B cell (primary cell): ENCODE data around the gene MAGI2.

Experiments
- CTCF ChIP-seq: fragments of 200-600 bp; IDR thresholded peaks from one replicate; pipeline ENCODE4 v1.8.0; 2022; ENCODE audit warnings: antibody characterized with exemption, mild to moderate bottlenecking
- EZH2 ChIP-seq: IDR thresholded peaks from 2 replicates; pipeline ENCODE4 v1.6.1; 2012; ENCODE audit warnings: borderline replicate concordance, low read depth, mild to moderate bottlenecking, moderate library complexity, low read length; ENCODE audit not compliant: insufficient read depth, poor library complexity, severe bottlenecking

- TF ChIP-seq EZH2 (no peak), CTCF (no peak)
These were observed 23.1 kb downstream of the MAGI2 start for GRCh38 chr7:79430391-79430790.
